ENCODE data around the gene SCD5. TPM values are rescaled to one million over a fixed set of nuclear protein-coding genes. Genes with fewer than 3 reads are reported as not detected.

SCD5 gene
- total and polyA plus RNA-seq, 2 donors (not counting 3 experiments of a cell fraction or from before 2014, with no cell fraction given), result 38.4 to 38.5 TPM

- H3K9ac ChIP-seq (replicated peaks; ENCODE audit: extremely low read depth, insufficient read depth, low read length), result no peak overlapping the region
- H3K9me1 ChIP-seq (replicated peaks; ENCODE audit: control insufficient read depth, extremely low read depth, insufficient read depth, low read length), result no peaks in the 10 kb centered on the region
- no peaks in the 10 kb centered on the region for H3K4me1 ChIP-seq (ENCODE audit: control insufficient read depth, extremely low read depth, insufficient read depth, low read length)
- CTCF ChIA-PET, result interaction anchor here (1.4 kb wide), 1 partner anchor 101 kb away, joined by 3 read pairs; no protein-coding TSS in a partner anchor
- TF ChIP-seq MAX (IDR thresholded peaks at IDR 0.05; ENCODE audit: insufficient read depth, insufficient read length), result no peak
- no peak for TF ChIP-seq GATA2 (IDR thresholded peaks at IDR 0.05; ENCODE audit: insufficient read depth, insufficient read length, low read depth, low read length)
- no peak for TF ChIP-seq POLR2AphosphoS5 (IDR thresholded peaks at IDR 0.05; ENCODE audit: insufficient read depth, low read depth, low read length)
- TF ChIP-seq EZH2 (IDR thresholded peaks at IDR 0.05; ENCODE audit: borderline replicate concordance, low read depth, low read length, severe bottlenecking), result no peak
- no peak for TF ChIP-seq CTCF (IDR thresholded peaks at IDR 0.05; ENCODE audit: extremely low read depth in 1 of 2, insufficient read depth in 1 of 2, low read depth in 1 of 2, low read length in 2 of 2)
- no peak for TF ChIP-seq POLR2A (IDR thresholded peaks at IDR 0.05; ENCODE audit: low read depth, low read length)
- TF ChIP-seq FOS (IDR thresholded peaks at IDR 0.05; ENCODE audit: borderline replicate concordance, insufficient read depth, low read length), result no peak
- no peak for TF ChIP-seq MYC (IDR thresholded peaks at IDR 0.05; ENCODE audit: low read depth, low read length)
- TF ChIP-seq JUN (IDR thresholded peaks at IDR 0.05; ENCODE audit: borderline replicate concordance, insufficient read depth, insufficient read length, low read depth), result no peak
- no peak overlapping the region for H3K4me3 ChIP-seq (replicated peaks in 1 of 3; ENCODE audit: insufficient read depth in 1 of 3, low read depth in 1 of 3, low read length in 3 of 3)
- intact Hi-C loops (cut with micrococcal nuclease), result no loop called here
- dilution Hi-C loops (cut with MboI; ENCODE audit: extremely low pct_ligation_motif_present, low sequenced_read_pairs), result no loop called here
- no peak for FAIRE-seq
- no peak for DNase-seq (ENCODE audit: low read depth, low spot score)
- H2AFZ ChIP-seq (ENCODE audit: low read depth, low read length), result no peak overlapping the region
- H3K36me3 ChIP-seq (ENCODE audit: control insufficient read depth in 2 of 2, extremely low read depth in 1 of 2, insufficient read depth in 2 of 2, low read length in 2 of 2), result peaks cover 0 to 6% of the 10 kb centered on the region in 2 experiments
- no peaks in the 10 kb centered on the region for H3K27me3 ChIP-seq (ENCODE audit: control insufficient read depth in 2 of 2, insufficient read depth in 2 of 2, low read length in 2 of 2)
- no peaks in the 10 kb centered on the region for H3K79me2 ChIP-seq (ENCODE audit: control insufficient read depth, insufficient read depth, low read length)
- no peak overlapping the region for H3K27ac ChIP-seq (ENCODE audit: insufficient read depth, low read depth, low read length)
- no peaks in the 10 kb centered on the region for H4K20me1 ChIP-seq (replicated peaks; ENCODE audit: control insufficient read depth, extremely low read depth, insufficient read depth, low read length)
- H3K9me3 ChIP-seq (replicated peaks; ENCODE audit: control insufficient read depth, insufficient read depth, low read length), result no peaks in the 10 kb centered on the region
- POLR2A ChIA-PET, result no interaction called here
- no peak overlapping the region for H3K4me2 ChIP-seq (ENCODE audit: insufficient read depth, low read length)
- no TSS peak for BruUV-seq (replicated peaks)
Measured at GRCh38 chr4:82638479-82638878, 160.1 kb downstream of the SCD5 start.

Data from endothelial cell of umbilical vein (primary cell).